LNCaP clone FGC (cell line): ENCODE results near the gene GALNTL6.

Experiments
- DNase-seq: peaks from one replicate; pipeline ENCODE4 v3.0.0-alpha.2; 2011; ENCODE audit warnings: low read depth
- H3K4me3 ChIP-seq: 2 replicates; pipeline ENCODE4 v1.5.1; 2011; ENCODE audit warnings: mild to moderate bottlenecking, low read depth, low read length, control low read depth
- CTCF ChIP-seq: IDR thresholded peaks from 2 replicates; pipeline ENCODE4 v1.5.1; 2012; ENCODE audit warnings: mild to moderate bottlenecking; ENCODE audit not compliant: control insufficient read depth, insufficient read depth; ENCODE audit errors: extremely low read depth

GALNTL6 gene

GRCh38 chr4:172514011-172514410, 700.8 kb downstream of the GALNTL6 start:
- TF ChIP-seq CTCF = no peak
- H3K4me3 ChIP-seq = no peak overlapping the region
- no peak for DNase-seq

DNA sequence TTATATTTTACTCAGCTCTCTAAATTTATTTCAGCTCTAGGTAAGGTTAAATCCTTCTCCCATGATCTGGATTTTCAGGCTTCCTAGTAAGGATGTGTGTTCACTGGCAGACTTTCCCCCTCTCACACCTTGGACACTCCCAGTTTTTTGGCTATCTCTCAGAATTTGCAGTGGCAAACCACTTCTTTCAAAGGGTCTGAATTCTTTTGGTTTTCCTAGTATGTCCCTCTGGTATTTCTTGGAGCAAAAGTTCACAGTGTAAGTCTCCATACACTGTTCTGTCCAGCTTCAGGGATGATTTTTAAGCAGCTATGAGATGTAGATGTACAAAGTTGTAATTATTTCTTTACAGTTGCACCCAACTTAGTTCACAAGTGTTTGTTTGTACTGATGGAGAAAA, 701.6 kb downstream of the GALNTL6 start:
- no peak for DNase-seq
- TF ChIP-seq CTCF = no peak
- H3K4me3 ChIP-seq = no peak overlapping the region

- H3K4me3 ChIP-seq = no peak overlapping the region
- no peak for TF ChIP-seq CTCF
- no peak for DNase-seq
These were observed 702.2 kb downstream of the GALNTL6 start for GRCh38 chr4:172515266-172515879.

- no peak for TF ChIP-seq CTCF
- no peak overlapping the region for H3K4me3 ChIP-seq
- DNase-seq = no peak
These were observed 704.2 kb downstream of the GALNTL6 start for GRCh38 chr4:172517391-172517790.

DNA sequence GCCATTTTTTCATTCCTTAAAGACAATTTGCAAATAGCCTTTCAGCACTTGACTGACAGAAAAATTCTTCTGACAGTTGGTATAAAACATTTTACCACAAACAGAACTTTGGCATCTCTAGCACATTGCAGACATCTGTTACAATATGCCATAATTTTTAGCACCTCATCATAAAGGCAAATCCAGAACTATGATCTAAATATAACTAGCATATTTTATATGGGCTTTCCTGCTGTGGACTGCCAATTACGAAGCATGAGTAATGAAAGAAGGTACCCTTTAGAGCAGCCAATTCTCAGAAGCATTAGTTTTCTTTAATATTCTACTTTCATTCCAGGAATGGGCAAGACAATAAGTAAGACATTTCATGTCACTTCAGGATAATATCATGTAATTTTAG, 708.0 kb downstream of the GALNTL6 start:
- no peak for TF ChIP-seq CTCF
- no peak overlapping the region for H3K4me3 ChIP-seq
- no peak for DNase-seq

- DNase-seq = no peak
- no peak overlapping the region for H3K4me3 ChIP-seq
- no peak for TF ChIP-seq CTCF
These were observed 708.5 kb downstream of the GALNTL6 start for GRCh38 chr4:172521680-172522079.

DNA sequence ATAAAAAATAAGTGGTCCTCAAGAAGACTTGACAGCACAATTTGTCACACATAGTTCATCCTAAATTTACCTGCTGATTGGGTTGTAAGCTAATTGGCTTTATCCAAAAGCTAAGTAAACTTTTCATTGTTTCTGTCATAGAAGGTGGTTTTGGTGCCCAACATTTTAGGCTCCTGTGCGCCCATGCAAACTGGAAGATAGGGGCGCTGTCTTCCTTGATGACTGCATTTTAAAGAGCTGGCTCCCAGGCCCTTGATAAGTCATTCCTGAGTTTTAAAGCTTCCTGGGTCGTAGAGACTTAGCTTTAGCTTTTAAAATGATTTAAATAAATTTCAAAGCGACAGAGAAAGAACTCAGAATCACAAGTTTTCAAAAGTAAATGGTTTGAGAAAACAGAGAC, 730.0 kb downstream of the GALNTL6 start:
- TF ChIP-seq CTCF = no peak
- DNase-seq = no peak
- no peak overlapping the region for H3K4me3 ChIP-seq
